GM12872 (cell line): ENCODE measurements around the gene HEATR5B.

ENCODE experiments used
- CTCF ChIP-seq: IDR thresholded peaks from 3 replicates; pipeline ENCODE4 v1.5.1; 2011; ENCODE audit warnings: low read depth, mild to moderate bottlenecking, low read length, moderate library complexity; ENCODE audit not compliant: insufficient read depth

The HEATR5B gene

GRCh38 chr2:37061776-37062175 lies 22.4 kb downstream of the HEATR5B start:
- no peak for TF ChIP-seq CTCF

DNA sequence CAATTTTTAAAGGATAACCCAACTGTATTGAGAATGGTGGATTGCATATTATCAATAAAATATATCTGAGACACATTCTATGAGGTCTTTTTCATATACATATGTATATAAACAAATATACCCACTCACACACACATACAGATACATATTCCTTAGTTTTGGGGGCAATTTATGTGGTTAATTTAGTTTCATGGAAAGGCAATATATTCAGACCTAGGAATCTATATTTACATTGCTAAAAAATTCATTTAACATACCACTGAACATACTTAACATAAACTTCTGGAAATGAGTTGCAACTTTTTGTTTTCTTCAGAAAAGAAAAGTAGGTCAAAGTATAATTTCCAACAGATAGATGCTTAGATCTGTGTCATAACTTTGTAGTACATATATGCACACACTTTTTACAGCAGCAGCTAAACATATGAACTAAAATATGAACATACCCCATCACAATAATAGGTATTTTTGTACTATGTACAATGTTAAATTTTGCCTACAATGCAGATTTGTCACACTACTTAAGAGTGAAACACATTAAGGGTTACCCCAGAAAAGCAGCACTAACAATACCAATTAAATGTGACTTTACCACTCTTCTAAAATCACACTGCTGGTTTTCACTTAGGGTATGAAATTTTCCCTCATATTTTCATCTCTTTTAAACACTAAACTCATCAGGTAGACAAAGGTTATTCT lies 23.0 kb downstream of the HEATR5B start:
- TF ChIP-seq CTCF: no peak

DNA sequence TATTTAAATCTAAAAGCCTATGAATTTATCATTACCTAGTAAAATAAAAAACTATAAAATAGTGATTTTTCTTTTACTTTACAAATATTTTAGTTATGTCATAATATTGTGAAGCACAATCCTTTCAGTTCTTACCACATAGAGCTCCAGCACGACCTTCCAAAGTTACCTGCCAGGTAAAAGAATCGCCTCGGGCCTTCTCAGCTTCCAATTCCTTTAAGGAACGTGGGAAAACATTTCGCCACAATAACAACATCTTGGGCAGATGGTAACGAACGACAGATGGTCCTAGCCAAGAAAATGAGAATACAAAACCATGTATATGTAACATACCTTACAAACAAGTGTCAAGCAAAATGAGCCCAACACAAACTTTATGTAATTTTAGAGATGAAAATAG lies 23.7 kb downstream of the HEATR5B start:
- no peak for TF ChIP-seq CTCF

GRCh38 chr2:37059841-37060240 lies 24.3 kb downstream of the HEATR5B start:
- no peak for TF ChIP-seq CTCF

DNA sequence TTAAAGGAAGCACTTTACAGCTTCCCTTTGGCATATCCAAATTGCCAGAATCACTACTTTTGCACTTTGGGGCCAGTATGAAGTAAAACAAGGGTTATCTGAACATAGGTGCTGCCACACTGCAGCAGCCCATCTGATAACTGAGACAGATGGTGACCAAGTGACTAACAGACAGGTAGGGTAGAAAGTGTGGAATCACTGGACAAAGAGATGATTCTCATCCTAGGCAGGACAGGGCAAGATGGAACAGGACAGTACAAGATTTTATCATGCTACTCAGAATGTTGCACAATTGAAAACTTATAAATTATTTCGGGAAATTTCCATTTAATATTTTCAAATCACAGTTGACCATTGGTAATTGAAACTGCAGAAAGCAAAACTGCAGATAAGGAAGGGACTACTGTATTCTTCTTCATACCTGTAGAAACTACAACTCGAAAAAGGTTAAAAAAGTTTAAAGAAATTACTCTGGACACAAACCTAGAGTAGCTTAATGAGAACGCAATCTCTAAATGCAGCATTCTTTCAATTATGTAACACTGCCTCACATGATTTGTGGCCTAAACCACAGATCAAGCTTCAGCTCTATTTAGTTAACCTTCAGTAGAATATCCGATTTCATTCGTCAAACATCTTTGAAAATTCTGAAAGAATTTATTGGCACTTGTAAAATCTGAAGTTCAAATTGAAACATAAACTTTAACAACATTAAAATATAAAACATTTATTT lies 31.4 kb downstream of the HEATR5B start:
- no peak for TF ChIP-seq CTCF

- no peak for TF ChIP-seq CTCF
These were observed 44.6 kb downstream of the HEATR5B start for GRCh38 chr2:37039580-37039979.

- TF ChIP-seq CTCF: no peak
These were observed 46.4 kb downstream of the HEATR5B start for GRCh38 chr2:37037771-37038170.
